GM12878 (cell line): ENCODE measurements around the gene SMC1B. TPM values are rescaled to one million over a fixed set of nuclear protein-coding genes. Genes with fewer than 3 reads are reported as not detected.

Source experiments
- ATAC-seq: fragments of 200-7000 bp; cut with Tn5 transposase; 3 replicates; pipeline ENCODE4 v1.9.1; 2020; ENCODE audit warnings: mild to moderate bottlenecking, moderate library complexity
- BruUV-seq: library from RNA; stranded (reverse); fragments of 400-500 nt; replicated peaks from 2 replicates; lab custom pipeline; 2021; lab: Mats Ljungman, UMichigan
- CTCF ChIA-PET: fragments of 300-600 bp; sonication (Branson Sonifier 250); formaldehyde crosslinking; extraction: SDS; loops from one replicate; lab custom pipeline; 2021; ENCODE audit warnings: inconsistent platforms; lab: Yijun Ruan, JAX
- POLR2A ChIA-PET: fragments of 350-600 bp; formaldehyde crosslinking; extraction: SDS; loops from one replicate; lab custom pipeline; 2021; ENCODE audit warnings: inconsistent platforms; lab: Charles Lee
- RAD21 ChIA-PET: fragments of 300-600 bp; sonication (Branson Sonifier 250); formaldehyde crosslinking; loops from one replicate; lab custom pipeline; 2023; ENCODE audit warnings: antibody characterized with exemption; ENCODE audit not compliant: unreplicated experiment; lab: Charles Lee
- SMC1A ChIA-PET: fragments of 300-600 bp; sonication (Branson Sonifier 250); formaldehyde crosslinking; loops from one replicate; lab custom pipeline; 2023; ENCODE audit not compliant: unreplicated experiment, uncharacterized antibody; lab: Charles Lee
- DNase-seq: peaks from one replicate; pipeline ENCODE4 v3.0.0-alpha.2; 2011; ENCODE audit warnings: low read depth, low spot score
- FAIRE-seq: peaks from 3 replicates; lab custom pipeline; 2011; peaks lifted over from hg19 to GRCh38; lab: Jason Lieb, UNC
- H2AFZ ChIP-seq: 2 replicates; pipeline ENCODE4 v1.6.0; 2011; ENCODE audit warnings: low read depth, low read length, control low read depth; ENCODE audit not compliant: control insufficient read depth
- H3K27ac ChIP-seq: 2 replicates; pipeline ENCODE4 v1.5.1; 2011; ENCODE audit warnings: control low read depth; ENCODE audit not compliant: control insufficient read depth, insufficient read depth
- H3K27me3 ChIP-seq, 2 experiments: replicated peaks in 1 of 2; 2 replicates each; pipeline versions ENCODE4 v1.6.0 to v1.6.1; 2011; ENCODE audit warnings: low read length in 1 of 2; ENCODE audit not compliant: control insufficient read depth in 2 of 2, insufficient read depth in 2 of 2
- H3K36me3 ChIP-seq, 2 experiments: 2 replicates each; pipeline ENCODE4 v1.5.1; 2011; ENCODE audit warnings: low read length in 1 of 2; ENCODE audit not compliant: control insufficient read depth in 2 of 2, insufficient read depth in 2 of 2
- H3K4me1 ChIP-seq: 2 replicates; pipeline ENCODE4 v1.6.1; 2011; ENCODE audit warnings: mild to moderate bottlenecking, low read length, moderate library complexity, mixed read lengths; ENCODE audit not compliant: control insufficient read depth, insufficient read depth
- H3K4me2 ChIP-seq: 2 replicates; pipeline ENCODE4 v1.6.0; 2011; ENCODE audit warnings: control low read depth; ENCODE audit not compliant: control insufficient read depth, insufficient read depth
- H3K4me3 ChIP-seq: fragments of 200-600 bp; sonication (generic); 2 replicates; pipeline ENCODE4 v1.5.1; 2016
- H3K79me2 ChIP-seq: 2 replicates; pipeline ENCODE4 v1.6.0; 2011; ENCODE audit warnings: low read length; ENCODE audit not compliant: control insufficient read depth, insufficient read depth
- H3K9ac ChIP-seq: 2 replicates; pipeline ENCODE4 v1.8.0; 2011; ENCODE audit warnings: low read length, control low read depth, mixed read lengths; ENCODE audit not compliant: control insufficient read depth, insufficient read depth
- H3K9me3 ChIP-seq: replicated peaks from 3 replicates; pipeline ENCODE4 v1.5.1; 2011; ENCODE audit warnings: mild to moderate bottlenecking, low read length; ENCODE audit not compliant: control insufficient read depth, insufficient read depth
- H4K20me1 ChIP-seq: 2 replicates; pipeline ENCODE4 v1.6.0; 2011; ENCODE audit not compliant: control insufficient read depth, insufficient read depth
- BCL3 ChIP-seq: IDR thresholded peaks from 2 replicates; pipeline ENCODE4 v1.6.1; 2011; ENCODE audit warnings: borderline replicate concordance, low read depth, mild to moderate bottlenecking, moderate library complexity, low read length; ENCODE audit not compliant: insufficient read depth, poor library complexity, severe bottlenecking
- CBX3 ChIP-seq: fragments of 200-600 bp; sonication (generic); IDR thresholded peaks from 2 replicates; pipeline ENCODE4 v1.6.1; 2016; ENCODE audit warnings: low read depth, borderline replicate concordance
- LARP7 ChIP-seq: fragments of 450-650 bp; IDR thresholded peaks from 2 replicates; pipeline ENCODE4 v1.6.1; 2017; ENCODE audit warnings: mild to moderate bottlenecking
- MEF2B ChIP-seq: fragments of 450-650 bp; IDR thresholded peaks from 2 replicates; pipeline ENCODE4 v1.6.1; 2018; ENCODE audit warnings: mild to moderate bottlenecking, moderate library complexity; ENCODE audit not compliant: partially characterized antibody, poor library complexity, severe bottlenecking
- MLLT1 ChIP-seq: fragments of 450-650 bp; IDR thresholded peaks from 2 replicates; pipeline ENCODE4 v1.6.1; 2016; ENCODE audit warnings: mild to moderate bottlenecking
- MXI1 ChIP-seq: fragments of 150-350 bp; IDR thresholded peaks from 2 replicates; pipeline ENCODE4 v1.6.1; 2011; ENCODE audit warnings: low read depth, mild to moderate bottlenecking, inconsistent platforms, low read length, improper control_type of control experiment
- NFYB ChIP-seq: IDR thresholded peaks from 2 replicates; pipeline ENCODE4 v1.6.1; 2011; ENCODE audit warnings: low read depth, mild to moderate bottlenecking, low read length, improper control_type of control experiment, moderate library complexity; ENCODE audit not compliant: insufficient read depth
- NKRF ChIP-seq: fragments of 450-650 bp; conservative IDR thresholded peaks from 2 replicates; pipeline ENCODE4 v1.6.1; 2017; ENCODE audit warnings: mild to moderate bottlenecking, moderate library complexity
- REST ChIP-seq: IDR thresholded peaks from 2 replicates; pipeline ENCODE4 v1.6.1; 2012; ENCODE audit warnings: mild to moderate bottlenecking, low read depth, low read length
- SIN3A ChIP-seq: IDR thresholded peaks from 2 replicates; pipeline ENCODE4 v1.6.1; 2012; ENCODE audit warnings: low read depth, low read length, improper control_type of control experiment
- SIX5 ChIP-seq: IDR thresholded peaks from 2 replicates; pipeline ENCODE4 v1.6.1; 2011; ENCODE audit warnings: mild to moderate bottlenecking, low read depth, low read length, moderate library complexity; ENCODE audit not compliant: severe bottlenecking
- SREBF1 ChIP-seq: IDR thresholded peaks from 2 replicates; pipeline ENCODE4 v1.6.1; 2012; ENCODE audit warnings: mild to moderate bottlenecking, low read length
- SUPT20H ChIP-seq: IDR thresholded peaks from 2 replicates; pipeline ENCODE4 v1.6.1; 2011; ENCODE audit warnings: low read depth, mild to moderate bottlenecking, low read length, moderate library complexity, borderline replicate concordance; ENCODE audit not compliant: control insufficient read depth
- WGBS: methylation state at CpG from one replicate; pipeline ENCODE4 v1.1.6; 2016; ENCODE audit warnings: low lambda C conversion rate; ENCODE audit not compliant: insufficient replicate concordance, insufficient coverage; ENCODE audit errors: missing lambda C conversion rate; 5-methylcytosine and 5-hydroxymethylcytosine counted together
- in situ Hi-C: fragments of 300-500 bp; cut with MboI; formaldehyde crosslinking; loops from 9 replicates; pipeline ENCODE4 v1.14.3; 2018; ENCODE audit warnings: mixed read lengths
- intact Hi-C: fragments of 100-400 bp; cut with micrococcal nuclease; formaldehyde crosslinking; loops from one replicate; pipeline ENCODE4 v1.14.2; 2022; ENCODE audit not compliant: unreplicated experiment
- polyA plus RNA-seq, 11 experiments: library from polyadenylated mRNA; depleted of rRNA in 4 of 11; unstranded in 6 of 11; stranded (reverse) in 5 of 11; fragments of >200 nt; fragmentation: Nextera tagmentation in 4 of 11; fragmentation: Illumina TruSeq in 1 of 11; extraction: Ambion mirVana in 4 of 11; extraction: Trizol in 1 of 11; gene quantifications; 1 replicate in 1 of 11; 2 replicates in 10 of 11; pipeline versions ENCODE4 v1.2.1 to v1.2.3, GENCODE V29; 2011 to 2016; ENCODE audit warnings: inconsistent platforms in 2 of 11, missing spikeins in 2 of 11, low read depth in 1 of 11
- total RNA-seq, 4 experiments: library from RNA; depleted of rRNA in 3 of 4; stranded (reverse); fragments of >200 nt in 3 of 4; fragmentation: Illumina TruSeq in 1 of 4; extraction: Trizol in 1 of 4; gene quantifications; 2 replicates each; pipeline versions ENCODE4 v1.2.1 to v1.2.3, GENCODE V29; 2013 to 2021

Gene SMC1B
- total and polyA plus RNA-seq, 10 of the 15 experiments (the other 5 are each of a cell fraction or from before 2014, with no cell fraction given): not detected

DNA sequence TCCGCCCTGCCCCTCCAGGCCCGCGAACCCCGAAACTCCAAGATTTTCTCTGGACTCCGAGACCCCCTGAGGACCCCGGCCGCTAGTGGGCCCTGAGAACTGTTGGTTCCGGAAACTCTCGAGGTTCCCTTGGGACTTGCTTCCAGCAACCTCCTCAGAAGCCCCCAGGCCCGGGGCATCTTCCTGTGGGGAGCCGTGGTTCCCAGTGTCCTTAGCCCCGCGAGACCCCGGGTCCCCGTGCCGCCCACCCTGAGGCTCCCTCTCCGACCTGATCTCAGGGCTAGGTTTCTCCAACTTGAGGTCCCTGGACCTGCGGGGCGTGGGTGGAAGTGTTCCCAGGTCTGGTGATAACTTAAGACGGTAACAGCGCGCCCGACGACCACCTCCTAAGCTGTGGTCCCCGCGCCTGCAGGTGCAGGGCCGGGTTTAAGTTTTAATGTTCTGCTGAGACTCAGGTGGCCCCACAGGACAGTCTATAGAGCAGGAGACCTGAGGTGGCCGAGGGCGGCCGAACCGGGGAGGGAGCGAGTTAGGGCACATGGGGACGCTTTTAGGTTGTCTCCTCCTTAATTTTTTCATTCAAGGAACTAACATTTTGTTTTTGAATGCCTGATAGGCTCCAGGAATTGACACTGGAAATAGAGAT lies 102.9 kb downstream of the SMC1B start:
- Histone ChIP-seq H3K4me2 (peak overlapping the region; percentile 75), H3K36me3 (no peaks in the 10 kb centered on the region), H3K9me3 (no peaks in the 10 kb centered on the region), H3K79me2 (peaks cover 12% of the 10 kb centered on the region), H4K20me1 (peaks cover 3% of the 10 kb centered on the region; the same call in 1 of the 2 replicates), H3K27ac (peak overlapping the region; percentile 63), H2AFZ (peak overlapping the region; percentile 72), H3K4me1 (peaks cover 25% of the 10 kb centered on the region), H3K9ac (peak overlapping the region; percentile 89), H3K4me3 (peak overlapping the region; percentile 96), H3K27me3 (no peaks in the 10 kb centered on the region)
- DNase-seq: no peak
- in situ Hi-C loops (no loop called here), intact Hi-C loops (no loop called here)
- WGBS: 3% methylated on average over 33 of the region's 33 CpGs
- no peak for FAIRE-seq
- SMC1A ChIA-PET: interaction anchor here (0.9 kb wide), 1 partner anchor 9 kb away, joined by 3 read pairs; no protein-coding TSS in a partner anchor
- CTCF ChIA-PET: no interaction called here
- no peak for ATAC-seq
- no TSS peak for BruUV-seq
- RAD21 ChIA-PET: interaction anchor here (2.1 kb wide), 1 partner anchor 9 kb away, joined by 6 read pairs; no protein-coding TSS in a partner anchor
- POLR2A ChIA-PET: interaction anchor here (0.6 kb wide), 1 partner anchor 39 kb away, joined by 5 read pairs; no protein-coding TSS in a partner anchor
- TF ChIP-seq LARP7 (no peak), MLLT1 (no peak), BCL3 (no peak), MEF2B (peak; percentile 80), REST (no peak), SIX5 (no peak), SREBF1 (no peak), SIN3A (no peak), SUPT20H (no peak), NFYB (no peak), CBX3 (no peak), NKRF (no peak), MXI1 (0 out of 2 replicates have a peak, but pooled peaks have one; percentile 16)
